Measurements from ENCODE around the gene KIF16B.

The KIF16B gene

GRCh38 chr20:16400234-16400633, 173.0 kb downstream of the KIF16B start:
- H3K27ac ChIP-seq: no peak overlapping the region
- TF ChIP-seq CTCF (IDR thresholded peaks at IDR 0.05): no peak
- H3K4me3 ChIP-seq (ENCODE audit: low read depth, low read length): no peak overlapping the region
- no peaks in the 10 kb centered on the region for H3K4me1 ChIP-seq
- no peak overlapping the region for H3K4me2 ChIP-seq (ENCODE audit: low read length)
- no peaks in the 10 kb centered on the region for H3K27me3 ChIP-seq (ENCODE audit: control insufficient read depth, insufficient read depth, low read length)
- H3K36me3 ChIP-seq (ENCODE audit: control insufficient read depth, insufficient read depth, low read length): no peaks in the 10 kb centered on the region
- H3K9ac ChIP-seq: no peak overlapping the region
- no peak overlapping the region for H2AFZ ChIP-seq
- no peaks in the 10 kb centered on the region for H3K79me2 ChIP-seq
- no peaks in the 10 kb centered on the region for H3K9me3 ChIP-seq (ENCODE audit: control insufficient read depth, low read length)

DNA sequence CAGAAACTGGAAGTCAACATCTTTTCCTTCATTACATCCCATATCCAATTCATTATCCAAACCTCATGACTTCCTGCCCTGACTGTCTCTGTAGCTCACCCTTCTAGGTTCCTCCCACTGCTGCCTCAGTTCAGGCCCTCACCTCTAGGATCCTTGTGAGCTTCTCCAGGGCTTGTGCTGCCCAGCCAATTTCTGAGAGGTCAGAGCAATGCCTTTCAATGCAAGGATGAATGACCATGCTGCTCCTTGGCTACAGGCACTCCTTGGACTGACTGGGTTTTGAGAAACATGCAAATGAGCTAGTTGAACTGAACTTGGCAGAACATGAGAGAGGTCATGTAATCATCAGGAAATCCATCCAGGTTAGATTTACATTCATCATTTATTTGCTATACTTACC, 173.4 kb downstream of the KIF16B start:
- H2AFZ ChIP-seq: no peak overlapping the region
- no peak overlapping the region for H3K4me2 ChIP-seq (ENCODE audit: low read length)
- H3K27ac ChIP-seq: no peak overlapping the region
- H3K4me1 ChIP-seq: no peaks in the 10 kb centered on the region
- no peak for TF ChIP-seq CTCF (IDR thresholded peaks at IDR 0.05)
- H3K79me2 ChIP-seq: peaks cover 1% of the 10 kb centered on the region
- H3K4me3 ChIP-seq (ENCODE audit: low read depth, low read length): no peak overlapping the region
- H3K27me3 ChIP-seq (ENCODE audit: control insufficient read depth, insufficient read depth, low read length): no peaks in the 10 kb centered on the region
- no peaks in the 10 kb centered on the region for H3K9me3 ChIP-seq (ENCODE audit: control insufficient read depth, low read length)
- no peaks in the 10 kb centered on the region for H3K36me3 ChIP-seq (ENCODE audit: control insufficient read depth, insufficient read depth, low read length)
- H3K9ac ChIP-seq: no peak overlapping the region

- no peak overlapping the region for H2AFZ ChIP-seq
- H3K4me2 ChIP-seq (ENCODE audit: low read length): no peak overlapping the region
- no peaks in the 10 kb centered on the region for H3K9me3 ChIP-seq (ENCODE audit: control insufficient read depth, low read length)
- no peaks in the 10 kb centered on the region for H3K27me3 ChIP-seq (ENCODE audit: control insufficient read depth, insufficient read depth, low read length)
- H3K9ac ChIP-seq: no peak overlapping the region
- H3K4me1 ChIP-seq: no peaks in the 10 kb centered on the region
- peaks cover 3% of the 10 kb centered on the region for H3K79me2 ChIP-seq
- H3K36me3 ChIP-seq (ENCODE audit: control insufficient read depth, insufficient read depth, low read length): no peaks in the 10 kb centered on the region
- no peak overlapping the region for H3K27ac ChIP-seq
- TF ChIP-seq CTCF (IDR thresholded peaks at IDR 0.05): no peak
- no peak overlapping the region for H3K4me3 ChIP-seq (ENCODE audit: low read depth, low read length)
These were observed 176.2 kb downstream of the KIF16B start for GRCh38 chr20:16397086-16397485.

- no peaks in the 10 kb centered on the region for H3K27me3 ChIP-seq (ENCODE audit: control insufficient read depth, insufficient read depth, low read length)
- no peak overlapping the region for H3K4me2 ChIP-seq (ENCODE audit: low read length)
- TF ChIP-seq CTCF (IDR thresholded peaks at IDR 0.05): no peak
These were observed 177.9 kb downstream of the KIF16B start for GRCh38 chr20:16395366-16395765.

DNA sequence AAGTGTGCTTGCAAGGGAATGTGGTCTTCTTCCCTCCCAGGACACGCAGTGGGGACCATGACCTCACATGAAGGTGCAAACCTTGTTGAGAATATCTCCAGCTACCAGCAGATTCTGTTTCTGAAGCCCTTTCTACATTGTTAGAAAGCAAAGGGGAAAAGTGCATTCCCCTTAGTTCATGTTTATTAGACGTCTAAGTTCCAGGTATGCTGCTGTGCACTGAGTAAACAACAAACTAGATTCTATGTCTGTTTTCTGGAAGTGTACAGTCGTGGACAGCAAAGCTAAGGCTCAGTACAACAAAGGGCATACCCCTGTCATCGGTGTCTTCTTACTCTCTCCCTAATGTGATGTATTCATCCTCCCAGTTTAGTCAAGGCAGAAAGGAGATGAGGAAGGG, 178.5 kb downstream of the KIF16B start:
- Histone ChIP-seq H2AFZ (no peak overlapping the region), H3K4me1 (no peaks in the 10 kb centered on the region), H3K27me3 (ENCODE audit: control insufficient read depth, insufficient read depth, low read length) (no peaks in the 10 kb centered on the region), H3K4me2 (ENCODE audit: low read length) (no peak overlapping the region), H3K9ac (no peak overlapping the region), H3K79me2 (peaks cover 8% of the 10 kb centered on the region), H3K36me3 (ENCODE audit: control insufficient read depth, insufficient read depth, low read length) (no peaks in the 10 kb centered on the region), H3K9me3 (ENCODE audit: control insufficient read depth, low read length) (no peaks in the 10 kb centered on the region), H3K27ac (no peak overlapping the region), H3K4me3 (ENCODE audit: low read depth, low read length) (no peak overlapping the region)
- TF ChIP-seq CTCF (IDR thresholded peaks at IDR 0.05): no peak

More at GRCh38 chr20:16395366-16395765, 177.9 kb downstream of the KIF16B start:
- Histone ChIP-seq H3K9ac (no peak overlapping the region), H3K79me2 (peaks cover 8% of the 10 kb centered on the region), H3K4me3 (ENCODE audit: low read depth, low read length) (no peak overlapping the region), H3K9me3 (ENCODE audit: control insufficient read depth, low read length) (no peaks in the 10 kb centered on the region), H3K36me3 (ENCODE audit: control insufficient read depth, insufficient read depth, low read length) (no peaks in the 10 kb centered on the region), H2AFZ (no peak overlapping the region), H3K4me1 (no peaks in the 10 kb centered on the region), H3K27ac (no peak overlapping the region)

Measured in parathyroid adenoma (tissue), 2 donors.